Ramos (cell line): Measurements from ENCODE around the gene MEI4.
"Not testable (repeated sequence)": the region's sequence is repeated elsewhere in the genome, so short reads cannot be mapped to it uniquely, and the experiment has no call there.

ENCODE experiments used
- in situ Hi-C: fragments of 300-500 bp; cut with MboI; formaldehyde crosslinking; loops from one replicate; pipeline ENCODE4 v1.14.3; 2022; ENCODE audit warnings: low sequenced_read_pairs; ENCODE audit not compliant: unreplicated experiment

The MEI4 gene

DNA sequence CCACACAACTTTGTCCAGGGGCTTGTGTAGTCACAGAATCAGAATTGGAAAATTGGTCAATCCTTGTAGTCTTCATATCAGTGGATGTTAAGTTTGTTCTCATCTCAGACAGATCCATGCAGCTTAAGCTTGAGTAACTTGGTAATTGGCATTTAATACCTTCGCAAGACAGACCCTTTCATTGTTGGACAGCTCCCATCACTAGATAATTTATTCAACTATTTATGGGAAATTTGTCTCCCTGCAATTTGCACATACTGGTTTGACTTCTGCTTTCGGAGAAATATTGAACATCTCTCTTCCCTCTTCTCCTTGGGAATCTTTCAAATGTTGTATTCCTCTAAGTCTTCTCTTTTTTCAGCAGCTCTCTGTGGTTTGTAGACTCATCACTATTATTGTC lies 17.1 kb downstream of the MEI4 start:
- in situ Hi-C loops = no loop called here

GRCh38 chr6:77674211-77674610 lies 21.4 kb downstream of the MEI4 start:
- in situ Hi-C loops = no loop called here

GRCh38 chr6:77678048-77678447 lies 25.2 kb downstream of the MEI4 start:
- in situ Hi-C loops = no loop called here

DNA sequence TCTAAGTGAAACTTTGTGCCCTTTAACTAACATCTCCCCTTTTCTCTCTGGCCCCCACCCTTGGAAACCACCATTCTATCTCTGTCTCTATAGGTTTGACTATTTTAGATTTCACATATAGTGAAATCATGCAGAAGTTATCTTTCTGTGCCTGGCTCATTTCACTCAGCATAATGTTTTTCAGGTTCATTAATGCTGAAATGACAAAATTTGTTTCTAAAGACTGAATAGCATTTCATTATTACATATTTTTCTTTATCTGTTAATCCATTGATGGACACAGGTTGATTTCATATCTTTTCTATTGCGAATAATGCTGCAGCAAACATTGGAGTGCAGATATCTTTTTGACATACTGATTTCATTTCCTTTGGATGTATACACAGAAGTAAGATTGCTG lies 30.7 kb downstream of the MEI4 start:
- in situ Hi-C loops = no loop called here

DNA sequence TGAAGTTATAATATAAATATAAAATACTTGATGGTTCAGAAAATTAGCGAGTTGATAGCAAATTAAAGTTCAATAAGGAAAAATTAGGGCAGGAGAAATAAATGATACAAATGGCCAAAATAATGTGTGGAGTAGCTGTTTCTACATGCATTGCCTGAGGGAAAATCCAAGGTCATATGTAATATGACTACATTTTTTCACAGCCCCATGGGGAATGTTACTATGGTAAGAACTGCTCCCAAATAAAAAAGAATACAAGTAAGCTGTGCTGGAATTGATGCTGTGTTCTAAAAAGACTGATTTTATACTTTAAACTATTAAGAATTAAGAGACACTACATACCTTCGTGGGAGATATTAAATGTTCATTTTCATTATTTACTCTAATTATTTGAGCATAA lies 34.1 kb downstream of the MEI4 start:
- in situ Hi-C loops = no loop called here

DNA sequence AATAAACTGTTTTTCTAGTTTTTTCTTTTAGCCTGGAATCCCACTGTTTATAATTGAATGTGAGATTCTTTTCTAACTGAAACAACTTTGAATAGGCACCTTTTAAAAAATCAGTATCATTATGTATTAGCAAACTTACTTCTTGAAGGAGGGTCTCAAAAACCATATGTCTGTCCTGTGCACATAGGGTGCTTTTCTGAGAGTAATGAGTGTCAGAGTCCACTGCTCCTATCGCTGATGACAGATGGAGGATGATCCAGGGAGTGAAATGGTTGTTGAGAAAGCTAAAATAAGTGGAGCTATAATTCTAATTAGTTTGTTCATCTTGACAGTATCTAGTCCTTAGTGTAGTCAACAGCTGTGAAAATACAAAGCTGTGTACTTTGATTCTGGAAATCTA lies 35.8 kb downstream of the MEI4 start:
- in situ Hi-C loops = no loop called here

- in situ Hi-C loops = not testable (repeated sequence)
Measured at GRCh38 chr6:77700095-77700494, 47.3 kb downstream of the MEI4 start.

- in situ Hi-C loops = no loop called here
Measured at GRCh38 chr6:77707603-77708002, 54.8 kb downstream of the MEI4 start.

GRCh38 chr6:77715588-77715987 lies 62.7 kb downstream of the MEI4 start:
- in situ Hi-C loops = no loop called here

DNA sequence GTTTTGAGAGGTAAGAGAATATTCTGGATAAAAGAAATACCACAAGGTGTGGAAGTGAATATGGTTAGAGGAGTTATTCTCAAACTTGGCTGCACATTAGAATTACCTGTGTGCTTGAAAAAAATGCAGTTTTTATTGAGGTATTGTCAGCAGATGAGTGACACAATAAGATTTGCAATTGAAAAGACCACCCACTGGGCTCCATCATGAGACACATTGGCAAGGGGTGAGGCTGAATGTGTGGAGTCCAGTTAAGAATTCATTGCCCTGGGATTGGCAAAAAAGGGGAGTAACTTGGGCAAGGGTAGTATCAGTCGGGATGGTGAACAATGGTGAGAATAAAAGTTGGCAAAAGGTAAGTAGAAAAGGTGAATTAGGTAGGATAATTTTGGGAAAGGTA lies 63.5 kb downstream of the MEI4 start:
- in situ Hi-C loops = no loop called here

- in situ Hi-C loops = not testable (repeated sequence)
Measured at GRCh38 chr6:77736010-77736409, 83.2 kb downstream of the MEI4 start.

- in situ Hi-C loops = no loop called here
Measured at GRCh38 chr6:77740380-77740779, 87.5 kb downstream of the MEI4 start.

- in situ Hi-C loops = not testable (repeated sequence)
Measured at GRCh38 chr6:77752156-77752555, 99.3 kb downstream of the MEI4 start.

GRCh38 chr6:77762386-77762785 lies 109.5 kb downstream of the MEI4 start:
- in situ Hi-C loops = no loop called here

DNA sequence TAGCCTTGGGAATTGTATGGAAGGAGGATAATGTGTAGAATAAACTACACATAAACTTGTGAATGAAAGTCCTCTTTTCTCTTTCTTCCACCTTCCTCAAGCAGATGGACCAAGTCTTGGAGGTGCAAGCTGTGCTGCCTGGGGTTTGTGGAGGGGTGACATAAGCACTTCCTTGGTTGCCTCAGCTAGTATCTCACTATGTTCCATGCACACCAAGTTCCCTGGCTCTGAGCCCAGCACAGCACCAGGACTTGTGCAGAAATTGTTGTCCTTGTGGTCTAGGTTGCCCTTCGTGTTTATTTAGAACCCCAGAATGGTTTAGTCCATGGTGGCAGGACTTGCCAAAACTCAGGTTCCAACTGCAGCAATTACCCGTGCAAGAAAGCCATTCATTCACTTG lies 110.3 kb downstream of the MEI4 start:
- in situ Hi-C loops = no loop called here

DNA sequence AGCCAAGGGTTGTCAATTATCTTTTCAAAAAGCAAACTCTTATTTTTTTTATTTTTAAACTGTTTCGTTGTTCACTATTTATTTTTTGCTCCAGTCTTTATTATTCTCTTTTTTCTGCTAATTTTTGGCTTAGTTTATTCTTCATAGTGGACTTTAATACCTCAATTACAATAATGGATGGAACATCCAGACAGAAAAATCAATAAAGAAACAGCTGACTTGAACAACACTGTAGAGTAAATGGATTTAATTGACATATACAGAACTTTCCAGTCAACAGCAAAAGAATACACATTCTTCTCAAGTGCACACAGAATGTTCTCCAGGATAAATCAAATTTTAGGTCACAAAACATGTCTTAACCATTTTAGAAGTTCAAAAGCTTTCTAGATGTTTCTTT lies 111.5 kb downstream of the MEI4 start:
- in situ Hi-C loops = no loop called here

DNA sequence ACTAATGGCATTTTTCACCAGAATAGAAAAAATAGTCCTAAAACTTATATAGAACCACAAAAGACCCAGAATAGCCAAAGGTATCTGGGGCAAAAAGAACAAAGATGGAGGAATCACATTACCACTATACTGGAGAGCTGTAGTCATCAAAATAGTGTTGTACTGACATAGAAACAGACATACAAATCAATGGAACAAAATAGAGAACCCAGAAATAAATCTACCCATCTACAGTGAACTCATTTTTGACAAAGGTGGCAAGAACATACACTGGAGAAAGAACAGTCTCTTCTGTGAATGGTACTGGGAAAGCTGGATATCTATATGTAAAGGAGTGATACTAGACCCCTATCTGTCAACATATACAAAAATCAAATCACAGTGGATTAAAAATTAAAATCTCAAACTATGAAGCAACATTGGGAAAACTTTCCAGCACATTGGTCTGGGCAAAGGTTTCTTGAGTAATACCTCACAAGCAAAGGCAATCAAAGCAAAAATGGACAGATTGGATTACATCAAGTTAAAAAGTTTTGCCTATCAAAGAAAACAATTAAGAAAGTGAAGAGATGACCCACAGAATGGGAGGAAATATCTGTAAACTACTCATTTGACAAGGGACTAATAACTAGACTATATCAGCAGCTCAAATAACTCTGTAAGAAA lies 120.5 kb downstream of the MEI4 start:
- in situ Hi-C loops = no loop called here

DNA sequence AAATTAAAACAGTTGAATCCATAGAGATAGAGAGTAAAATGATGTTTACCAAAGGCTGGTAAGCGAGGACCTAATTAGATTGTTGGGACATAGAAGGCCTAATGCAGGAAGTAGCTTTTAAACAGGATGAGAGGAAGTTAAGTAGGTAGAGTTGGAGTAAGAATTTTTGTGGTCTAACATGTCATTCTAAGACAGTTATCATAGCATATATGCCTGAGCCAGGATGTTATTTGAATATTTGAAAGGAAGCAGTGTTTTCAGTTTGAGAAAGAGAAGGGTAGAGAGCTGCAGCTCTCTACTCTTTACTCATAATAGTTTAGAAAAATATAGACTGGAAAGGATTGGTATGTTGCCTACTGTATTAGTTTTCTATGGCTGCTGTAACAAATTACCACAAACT lies 121.6 kb downstream of the MEI4 start:
- in situ Hi-C loops = no loop called here

GRCh38 chr6:77776441-77776840 lies 123.6 kb downstream of the MEI4 start:
- in situ Hi-C loops = no loop called here

DNA sequence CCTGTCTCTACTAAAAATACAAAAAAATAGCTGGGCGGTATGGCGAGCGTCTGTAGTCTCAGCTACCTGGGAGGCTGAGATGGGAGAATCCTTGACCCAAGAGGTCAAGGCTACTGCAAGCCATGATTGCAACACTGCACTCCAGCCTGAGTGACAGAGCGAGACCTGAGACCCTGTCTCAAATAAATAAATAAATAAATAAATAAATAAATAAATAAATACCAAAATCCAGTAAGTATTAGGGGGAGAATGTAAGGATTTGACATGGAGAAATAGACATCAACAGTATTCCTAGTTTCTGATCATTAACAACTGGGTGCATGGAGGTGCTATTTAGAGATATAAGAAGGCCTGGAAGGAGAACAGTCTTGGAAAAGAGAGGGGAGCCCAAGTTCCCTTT lies 125.7 kb downstream of the MEI4 start:
- in situ Hi-C loops = no loop called here

DNA sequence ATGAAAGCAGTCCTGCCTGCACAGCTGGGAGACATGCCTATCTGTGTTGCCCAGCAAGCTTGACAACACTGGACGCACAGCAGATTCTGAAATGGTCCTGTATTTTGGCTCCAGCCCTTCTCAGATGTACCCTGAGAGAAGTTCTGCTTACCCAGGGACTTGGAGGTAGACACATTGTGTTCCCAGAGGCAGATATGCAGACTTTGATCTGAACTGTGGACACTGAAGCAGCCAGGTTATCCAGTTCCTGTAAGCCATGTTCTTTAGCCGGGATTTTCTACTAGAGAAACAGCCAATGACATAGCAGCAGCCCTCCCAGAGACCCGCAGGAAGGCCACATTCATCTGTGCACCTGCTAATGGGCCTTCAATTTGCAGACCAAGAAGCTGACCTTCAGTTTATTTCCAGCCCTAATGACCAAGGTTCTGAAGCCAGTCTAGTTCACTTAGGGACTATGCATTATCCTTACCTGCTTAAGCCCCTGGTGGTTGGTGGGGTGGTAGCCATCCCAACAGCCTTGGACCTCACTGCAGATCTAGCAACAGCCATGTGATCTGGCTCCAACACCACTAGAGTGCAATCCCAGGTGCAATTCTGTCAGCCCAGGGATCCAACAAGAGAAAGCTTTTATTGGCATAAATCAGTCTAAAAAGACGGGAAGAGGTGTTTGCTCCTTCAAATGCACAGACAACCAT lies 134.2 kb downstream of the MEI4 start:
- in situ Hi-C loops = no loop called here
